Germinal center (tissue), 1 donor: ENCODE results near the gene TLR7.

ENCODE experiments used
- DNase-seq: peaks from one replicate; pipeline ENCODE4 v3.0.0; 2012; ENCODE audit warnings: mixed read lengths, low spot score

TLR7 gene

GRCh38 chrX:12866451-12867377 is at the start of gene TLR7:
Gene TLR7, plus strand, starts transcription at chrX:12867072. Its CDS starts 507 bp downstream, at chrX:12867579.
- peak; percentile 23 for DNase-seq

DNA sequence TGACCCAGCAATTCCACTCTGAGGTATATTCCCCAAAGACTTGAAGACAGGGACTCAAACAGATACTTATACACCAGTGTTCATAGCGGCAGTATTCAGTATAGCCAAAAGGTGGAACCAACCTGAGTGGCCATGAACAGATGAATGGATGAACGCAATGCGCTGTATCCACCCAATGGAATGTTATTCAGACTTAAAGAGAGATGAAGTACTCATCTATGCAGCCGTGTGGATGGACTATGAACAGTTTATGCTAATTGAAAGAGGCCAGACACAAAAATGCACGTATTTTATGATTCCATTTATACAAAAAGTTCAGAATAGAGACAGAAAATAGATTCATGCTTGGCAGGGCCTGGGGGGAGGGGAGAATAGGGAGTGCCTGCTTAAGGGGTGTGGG is 49.3 kb upstream of the TLR7 start:
- DNase-seq: no peak

DNA sequence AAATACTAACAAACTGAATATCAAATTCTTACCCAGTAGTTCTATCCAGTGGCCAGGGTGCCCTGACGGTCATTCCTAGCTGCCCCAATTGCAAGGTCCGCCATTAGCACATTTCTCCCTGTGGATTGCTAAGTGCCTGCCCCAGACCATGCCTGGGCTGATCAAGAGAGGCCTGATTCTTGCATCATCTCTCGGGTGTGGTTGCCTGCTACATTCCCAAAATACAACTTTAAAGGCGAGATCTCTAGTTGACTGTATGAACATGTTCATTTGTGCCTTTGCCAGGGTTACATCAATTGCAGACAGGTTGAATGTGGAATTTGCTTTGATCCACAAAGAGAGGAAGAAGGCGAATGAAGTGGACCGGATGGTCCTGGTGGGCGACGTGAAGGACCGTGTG is 47.6 kb upstream of the TLR7 start:
- no peak for DNase-seq

DNA sequence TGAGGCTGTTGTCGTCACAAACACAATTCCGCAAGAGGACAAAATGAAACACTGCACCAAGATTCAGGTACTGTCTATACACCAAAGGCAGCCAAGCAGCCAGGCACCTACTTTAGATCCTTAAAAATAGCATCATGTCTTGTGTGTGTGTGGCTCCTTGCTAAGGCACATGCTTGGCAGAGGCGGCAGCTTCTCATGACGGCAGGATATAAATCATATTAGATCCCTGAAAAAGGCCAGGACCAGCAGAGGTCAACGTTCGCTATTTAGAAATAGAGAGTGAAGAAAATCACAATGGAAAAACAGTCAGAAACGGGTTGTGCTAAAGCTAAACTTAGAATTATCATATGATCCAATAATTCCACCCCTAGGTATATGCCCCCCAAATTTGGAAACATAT is 46.1 kb upstream of the TLR7 start:
- no peak for DNase-seq

GRCh38 chrX:12824944-12825343 is 41.9 kb upstream of the TLR7 start:
- DNase-seq: no peak

- DNase-seq: no peak
Observed at GRCh38 chrX:12825801-12826200, 41.1 kb upstream of the TLR7 start.

DNA sequence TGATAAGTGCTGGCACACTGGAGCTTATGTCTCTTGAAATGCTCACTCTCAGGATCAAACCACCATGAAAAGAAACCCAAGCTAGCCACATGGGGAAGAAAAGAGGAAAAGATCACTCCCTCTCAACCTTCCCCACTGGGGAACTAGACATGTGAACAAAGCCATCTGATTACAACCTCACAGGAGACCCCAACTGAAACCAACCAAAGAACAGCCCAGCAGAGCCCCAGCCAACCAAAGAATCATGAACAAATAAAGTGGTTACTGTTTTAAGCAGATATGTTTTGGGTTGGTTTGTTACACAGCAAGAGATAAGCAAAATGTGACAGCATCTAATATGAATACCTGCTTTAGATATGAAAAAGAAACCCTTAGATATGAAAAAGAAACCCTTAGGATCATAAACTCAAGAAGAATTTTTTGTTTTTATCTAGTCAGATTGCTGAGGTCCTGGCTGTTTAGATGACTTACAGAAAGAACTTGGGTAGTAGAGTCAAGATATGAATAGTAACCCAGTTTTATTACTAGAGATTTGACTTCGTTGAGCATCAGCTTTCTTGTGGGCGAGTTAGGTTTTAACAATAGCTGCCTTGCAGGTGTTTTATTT is 23.7 kb upstream of the TLR7 start:
- no peak for DNase-seq

- no peak for DNase-seq
Observed at GRCh38 chrX:12843668-12844279, 23.1 kb upstream of the TLR7 start.

- no peak for DNase-seq
Observed at GRCh38 chrX:12844319-12844718, 22.6 kb upstream of the TLR7 start.

- no peak for DNase-seq
Observed at GRCh38 chrX:12865359-12865758, 1.5 kb upstream of the TLR7 start.

DNA sequence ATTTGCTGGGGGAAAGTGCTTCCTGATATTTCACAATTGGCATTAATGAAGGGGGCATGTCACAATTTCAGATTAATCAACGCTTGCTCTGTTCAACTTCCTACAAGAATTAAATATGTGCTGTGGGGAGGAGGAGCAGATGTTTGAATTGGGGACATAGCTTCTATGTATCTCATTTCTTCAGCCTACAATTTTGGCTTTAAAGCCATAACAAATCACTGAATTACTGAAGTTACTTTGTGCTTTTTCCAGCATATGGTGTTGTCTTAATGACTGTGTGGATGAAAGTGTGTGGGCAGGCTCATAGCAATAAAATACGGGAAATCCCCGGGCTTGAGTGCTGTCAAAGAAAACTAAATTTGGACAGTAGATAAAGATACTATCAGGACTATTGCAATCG is 813 bp downstream of the TLR7 start:
- DNase-seq: no peak

DNA sequence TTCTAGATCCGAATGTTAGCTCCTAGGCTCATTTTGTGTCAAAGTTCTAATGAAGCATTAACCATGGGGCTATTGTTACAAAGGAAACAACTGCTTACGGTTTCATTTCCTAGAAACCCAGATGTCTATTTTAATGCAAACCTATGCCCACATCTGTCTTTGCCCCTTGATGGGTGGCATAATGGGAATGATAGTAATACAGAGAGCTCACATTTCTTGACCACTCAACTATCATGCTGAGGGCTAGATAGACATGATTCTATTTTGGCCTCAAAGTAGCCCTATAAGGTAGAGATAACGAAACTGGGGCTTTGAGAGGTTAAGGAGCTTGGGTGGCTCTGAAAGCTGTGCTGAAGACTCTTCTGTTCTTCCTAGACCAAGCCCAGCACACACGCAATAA is 1.9 kb downstream of the TLR7 start:
- DNase-seq: no peak

GRCh38 chrX:12871257-12871656 is 4.4 kb downstream of the TLR7 start:
- no peak for DNase-seq

- DNase-seq: no peak
Observed at GRCh38 chrX:12872741-12873140, 5.9 kb downstream of the TLR7 start.

- DNase-seq: no peak
Observed at GRCh38 chrX:12874581-12874980, 7.7 kb downstream of the TLR7 start.

- DNase-seq: no peak
Observed at GRCh38 chrX:12877386-12877785, 10.5 kb downstream of the TLR7 start.

DNA sequence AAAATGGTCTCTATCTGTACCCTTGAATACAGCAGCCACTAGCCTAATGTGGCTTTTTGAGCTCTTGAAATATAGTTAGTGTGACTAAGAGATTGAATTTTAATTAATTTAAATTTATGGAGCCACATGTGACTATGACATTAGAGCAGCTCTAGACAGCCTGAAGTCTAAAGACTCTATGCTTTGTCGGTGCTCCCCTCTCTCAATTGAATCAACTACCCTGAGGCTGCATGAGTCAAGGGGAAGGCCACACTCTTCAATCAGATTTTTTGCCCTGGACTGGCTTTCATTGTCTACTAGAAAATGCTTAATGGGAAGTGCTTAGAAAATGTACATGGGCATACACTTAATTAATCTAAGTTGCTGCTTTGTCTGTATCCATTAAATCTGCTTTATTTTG is 11.7 kb downstream of the TLR7 start:
- DNase-seq: no peak

- no peak for DNase-seq
Observed at GRCh38 chrX:12881914-12882313, 15.0 kb downstream of the TLR7 start.

DNA sequence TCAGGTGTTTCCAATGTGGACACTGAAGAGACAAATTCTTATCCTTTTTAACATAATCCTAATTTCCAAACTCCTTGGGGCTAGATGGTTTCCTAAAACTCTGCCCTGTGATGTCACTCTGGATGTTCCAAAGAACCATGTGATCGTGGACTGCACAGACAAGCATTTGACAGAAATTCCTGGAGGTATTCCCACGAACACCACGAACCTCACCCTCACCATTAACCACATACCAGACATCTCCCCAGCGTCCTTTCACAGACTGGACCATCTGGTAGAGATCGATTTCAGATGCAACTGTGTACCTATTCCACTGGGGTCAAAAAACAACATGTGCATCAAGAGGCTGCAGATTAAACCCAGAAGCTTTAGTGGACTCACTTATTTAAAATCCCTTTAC is 18.6 kb downstream of the TLR7 start:
- DNase-seq: no peak

DNA sequence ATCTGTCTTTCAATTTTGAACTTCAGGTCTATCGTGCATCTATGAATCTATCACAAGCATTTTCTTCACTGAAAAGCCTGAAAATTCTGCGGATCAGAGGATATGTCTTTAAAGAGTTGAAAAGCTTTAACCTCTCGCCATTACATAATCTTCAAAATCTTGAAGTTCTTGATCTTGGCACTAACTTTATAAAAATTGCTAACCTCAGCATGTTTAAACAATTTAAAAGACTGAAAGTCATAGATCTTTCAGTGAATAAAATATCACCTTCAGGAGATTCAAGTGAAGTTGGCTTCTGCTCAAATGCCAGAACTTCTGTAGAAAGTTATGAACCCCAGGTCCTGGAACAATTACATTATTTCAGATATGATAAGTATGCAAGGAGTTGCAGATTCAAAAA is 19.7 kb downstream of the TLR7 start:
- DNase-seq: no peak

- DNase-seq: no peak
Observed at GRCh38 chrX:12887141-12887540, 20.3 kb downstream of the TLR7 start.

GRCh38 chrX:12887767-12888166 is 20.9 kb downstream of the TLR7 start:
- no peak for DNase-seq

GRCh38 chrX:12890467-12890866 is 23.6 kb downstream of the TLR7 start:
- peak; percentile 24 for DNase-seq
